Activated naive CD4-positive, alpha-beta T cell treated with anti-CD3 and anti-CD28 coated beads, Interleukin-2, amount 50 U/mL, for 72 hours (primary cell): ENCODE results near the gene SAMD1. TPM values are rescaled to one million over a fixed set of nuclear protein-coding genes. Genes with fewer than 3 reads are reported as not detected.
A peak's percentile ranks its signal among the peaks of the same experiment; 100 is the strongest.

ENCODE experiments used
- ATAC-seq, 2 donors: fragments of 150-1000 bp; cut with Tn5 transposase; 2 replicates each; pipeline ENCODE4 v1.10.0; 2021; ENCODE audit warnings: mild to moderate bottlenecking in 2 of 2, moderate library complexity in 2 of 2
- DNase-seq, 2 donors: peaks; one replicate each; pipeline ENCODE4 v3.0.0; 2021 to 2022; ENCODE audit warnings: low spot score in 2 of 2
- H3K27ac Mint-ChIP-seq, 2 donors: one replicate each; pipeline ENCODE4 v1.8.0; 2022; ENCODE audit warnings: mild to moderate bottlenecking in 2 of 2, mixed read lengths in 2 of 2
- H3K36me3 Mint-ChIP-seq, 2 donors: one replicate each; pipeline ENCODE4 v1.8.0; 2022; ENCODE audit warnings: mixed read lengths in 2 of 2
- H3K9me3 Mint-ChIP-seq, 2 donors: one replicate each; pipeline ENCODE4 v1.8.0; 2022; ENCODE audit warnings: mixed read lengths in 2 of 2
- total RNA-seq, 2 donors: library from RNA; stranded (reverse); gene quantifications; one replicate each; pipeline ENCODE4 v1.2.3, GENCODE V29; 2022

SAMD1 gene
- total RNA-seq: 100 to 1,000 TPM in 1 of 2 donors, 10 to 100 TPM in 1; 39.7 to 101 TPM

DNA sequence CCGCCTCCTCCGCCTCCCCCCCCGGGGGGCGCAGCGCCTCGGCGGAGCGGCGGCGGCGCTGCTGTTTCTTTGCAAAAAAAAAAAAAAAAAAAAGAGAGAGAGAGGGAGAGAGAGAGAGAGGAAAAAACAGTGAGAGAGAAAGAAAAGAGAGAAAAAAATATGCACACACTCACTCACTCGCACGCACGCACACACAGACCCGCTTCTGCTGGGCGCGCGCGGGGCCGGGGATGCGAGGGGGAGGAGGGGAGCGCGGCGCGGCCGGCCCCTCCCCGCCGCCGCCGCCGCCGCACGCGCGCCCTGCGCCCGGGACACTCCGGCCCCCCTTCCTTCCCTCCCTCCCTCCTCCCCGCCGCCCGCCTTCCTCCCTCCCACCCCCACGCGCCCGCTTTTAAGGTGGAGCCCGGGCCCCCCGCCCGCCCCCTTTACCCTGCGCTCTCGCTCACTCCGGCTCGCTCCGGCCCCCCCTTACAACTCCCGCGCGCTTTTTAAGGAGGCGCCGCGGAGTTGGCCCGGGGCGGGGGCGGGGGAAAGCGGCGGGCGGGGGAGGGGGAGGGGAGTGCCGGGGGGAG is at the start of gene SAMD1:
TSS of gene SAMD1 (minus strand) at position 243 of the 572 bp plus-strand sequence.
- Mint-ChIP-seq H3K27ac (peak within 1 kb of the TSS; percentile 63 to 99), H3K9me3 (peaks cover 3 to 7% of the 10 kb centered on the region in 2 donors), H3K36me3 (peaks cover 12 to 32% of the 10 kb centered on the region in 2 donors)
- peak; percentile 63 to 66 for DNase-seq
- peak; percentile 59 to 67 for ATAC-seq

DNA sequence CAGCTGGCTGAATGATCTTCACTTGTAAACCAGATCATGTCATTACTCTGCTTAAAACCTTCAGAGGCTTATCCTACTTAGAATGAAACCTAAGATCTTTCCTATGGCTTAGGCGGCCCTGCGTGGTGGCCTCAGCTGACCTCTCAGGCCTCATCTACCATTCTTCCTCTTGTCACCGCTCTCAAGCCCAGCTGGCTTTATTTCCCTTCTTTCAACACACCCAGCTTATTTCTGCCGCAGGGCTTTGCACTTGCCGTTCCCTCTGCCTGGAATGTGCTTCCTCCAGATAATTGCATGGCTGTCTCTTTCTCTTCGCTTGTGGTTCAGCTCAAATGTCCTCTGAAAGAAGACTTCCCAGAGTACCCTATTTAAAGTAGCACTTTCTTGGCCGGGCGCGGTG is 49.4 kb upstream of the SAMD1 start:
- ATAC-seq (no peak), DNase-seq (no peak)
- H3K9me3 Mint-ChIP-seq: no peaks in the 10 kb centered on the region
- H3K36me3 Mint-ChIP-seq: peaks cover 7 to 9% of the 10 kb centered on the region in 2 donors
- peak overlapping the region in 1 of 2 donors; percentile 38 for H3K27ac Mint-ChIP-seq

DNA sequence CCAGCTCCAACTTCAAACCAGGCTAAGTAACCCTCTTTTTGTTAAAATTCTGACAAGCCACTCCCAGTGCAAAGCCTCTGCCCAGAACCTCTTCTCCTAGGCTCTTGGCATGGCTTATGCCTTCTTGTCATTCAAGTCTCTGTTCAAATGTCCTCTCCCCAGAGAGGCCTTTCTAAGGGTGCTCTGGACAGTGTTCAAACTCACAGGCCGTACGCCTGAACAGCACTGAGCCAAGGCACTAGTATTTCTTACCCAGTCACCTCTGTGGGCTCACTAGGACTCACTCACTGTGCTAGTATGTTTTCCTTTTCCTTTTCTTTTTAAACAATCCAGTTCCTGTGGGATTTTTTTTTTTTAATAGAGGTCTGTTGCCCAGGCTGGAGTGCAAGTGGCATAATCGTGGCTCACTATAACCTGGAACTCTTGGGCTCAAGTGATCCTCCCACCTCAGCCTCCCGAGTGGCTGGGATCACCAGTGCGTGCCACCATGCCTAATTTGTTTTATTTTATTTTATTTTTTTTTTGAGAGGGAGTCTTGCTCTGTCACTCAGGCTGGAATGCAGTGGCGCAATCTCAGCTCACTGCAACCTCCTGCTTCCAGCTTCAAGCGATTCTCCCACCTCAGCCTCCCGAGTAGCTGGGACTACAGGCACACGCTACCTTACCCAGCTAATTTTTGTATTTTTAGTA is 48.2 kb upstream of the SAMD1 start:
- no peak for DNase-seq
- ATAC-seq: no peak
- Mint-ChIP-seq H3K9me3 (no peaks in the 10 kb centered on the region), H3K36me3 (peaks cover 16 to 17% of the 10 kb centered on the region in 2 donors), H3K27ac (peak overlapping the region; percentile 60 to 85)

- ATAC-seq (peak; percentile 84 to 86), DNase-seq (peak; percentile 97 to 100)
- no peaks in the 10 kb centered on the region for H3K9me3 Mint-ChIP-seq
- peaks cover 17 to 26% of the 10 kb centered on the region in 2 donors for H3K36me3 Mint-ChIP-seq
- H3K27ac Mint-ChIP-seq: peak within 1 kb of the TSS; percentile 91 to 95
Observed at GRCh38 chr19:14136509-14137281, 46.1 kb upstream of the SAMD1 start, which contains the start of gene ASF1B. TSS of gene ASF1B (minus strand) at chr19:14136589. CDS start at chr19:14136456, 133 bp downstream.

DNA sequence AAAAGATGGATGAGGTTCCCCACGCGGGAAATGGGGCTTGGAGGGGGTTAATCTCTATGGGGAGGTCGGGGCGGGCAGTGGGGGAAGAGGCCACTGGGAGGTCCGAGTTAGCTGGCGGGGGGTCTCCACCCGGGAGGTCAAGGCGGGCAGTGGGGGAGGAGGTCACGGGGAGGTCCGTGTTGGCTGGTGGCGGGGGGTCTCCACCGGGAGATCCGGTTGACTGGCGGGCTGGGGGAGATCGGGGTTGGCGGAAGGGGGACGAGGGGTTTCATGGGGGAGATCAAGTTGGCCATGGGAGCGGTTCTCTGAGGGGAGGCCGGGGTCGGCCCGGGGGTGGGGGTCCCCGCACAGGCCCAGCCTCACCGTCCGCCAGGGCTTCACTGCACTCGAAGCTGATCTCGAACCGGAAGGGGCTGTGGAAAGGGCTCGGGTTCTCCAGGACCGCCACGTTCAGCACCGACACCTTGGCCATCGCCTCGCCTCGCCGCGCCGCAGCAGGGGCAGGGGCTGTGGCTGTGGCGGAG is 45.5 kb upstream of the SAMD1 start:
- Mint-ChIP-seq H3K27ac (peak overlapping the region; percentile 91 to 95), H3K9me3 (no peaks in the 10 kb centered on the region), H3K36me3 (peaks cover 17 to 26% of the 10 kb centered on the region in 2 donors)
- no peak for ATAC-seq
- no peak for DNase-seq

DNA sequence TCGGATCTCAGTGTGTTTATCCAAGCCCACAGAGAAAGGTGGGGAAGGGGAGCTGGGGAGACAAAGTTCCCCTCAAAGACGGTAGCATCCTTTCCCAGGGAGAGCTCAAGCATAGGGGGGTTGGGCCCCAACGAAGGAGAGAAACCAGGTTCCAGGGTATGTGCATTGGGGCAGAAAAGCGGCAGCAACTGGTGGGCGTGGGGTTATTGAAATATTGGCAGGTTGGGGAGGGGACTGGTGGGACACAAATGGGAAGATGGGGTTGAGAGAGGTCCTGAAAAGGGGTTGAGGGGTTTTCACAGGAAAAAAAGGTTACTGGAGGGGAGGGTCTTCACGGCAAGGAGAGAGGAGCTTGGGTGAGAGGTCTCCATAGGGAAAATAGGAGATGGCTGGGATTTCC is 44.8 kb upstream of the SAMD1 start:
- no peak for DNase-seq
- ATAC-seq: no peak
- H3K27ac Mint-ChIP-seq: peak overlapping the region; percentile 91 to 95
- H3K36me3 Mint-ChIP-seq: peaks cover 17 to 26% of the 10 kb centered on the region in 2 donors
- H3K9me3 Mint-ChIP-seq: no peaks in the 10 kb centered on the region

DNA sequence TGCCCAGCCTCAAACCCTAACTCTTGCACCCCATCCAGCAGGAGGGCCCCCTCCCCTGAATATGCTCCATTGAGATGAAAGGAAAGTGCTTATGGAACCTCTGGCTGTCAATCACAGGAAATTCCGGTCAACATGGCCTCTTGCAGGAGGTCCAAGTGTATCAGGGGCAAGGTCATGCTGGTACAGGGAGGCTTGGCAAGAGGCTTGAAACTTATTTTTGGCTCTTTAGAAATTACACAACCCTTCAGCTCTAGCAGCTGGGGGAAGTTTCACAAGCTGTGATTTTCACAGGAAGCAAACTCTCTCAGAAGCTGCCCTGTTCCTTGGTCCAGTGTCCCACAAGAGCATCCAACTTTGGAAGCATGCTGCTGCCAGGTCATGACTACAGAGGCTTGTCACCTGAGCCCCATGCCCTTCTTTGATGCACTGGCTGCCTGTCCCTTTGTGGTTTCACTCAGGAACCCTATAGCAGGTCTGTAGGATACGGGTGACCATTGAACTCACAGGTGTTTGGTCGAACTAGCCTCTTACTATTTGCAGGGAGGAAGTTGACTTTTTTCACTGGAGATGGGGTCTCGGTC is 37.5 kb upstream of the SAMD1 start:
- no peak for ATAC-seq
- Mint-ChIP-seq H3K36me3 (peaks cover 7 to 17% of the 10 kb centered on the region in 2 donors), H3K9me3 (no peaks in the 10 kb centered on the region), H3K27ac (peak overlapping the region in 1 of 2 donors; percentile 75)
- no peak for DNase-seq

DNA sequence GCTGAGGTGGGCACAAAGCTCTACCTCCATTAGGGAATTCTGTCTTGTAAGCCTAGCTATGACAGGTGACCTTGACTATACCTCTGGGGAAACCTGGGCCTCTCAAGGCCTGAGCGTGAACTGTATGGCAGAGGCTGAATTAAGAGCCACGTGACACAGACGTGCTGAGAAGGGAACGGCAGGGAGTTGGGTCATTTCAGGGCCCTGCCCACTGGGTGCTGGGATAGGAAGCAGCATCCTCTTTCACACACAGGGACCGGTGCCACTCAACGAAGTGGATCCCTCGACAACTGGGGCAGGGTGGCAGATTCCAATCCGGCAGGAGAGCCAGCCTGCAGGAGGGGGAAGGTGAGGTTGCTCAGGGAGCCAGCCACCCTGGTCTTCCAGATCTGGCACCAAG is 36.6 kb upstream of the SAMD1 start:
- ATAC-seq: no peak
- peaks cover 0 to 17% of the 10 kb centered on the region in 2 donors for H3K36me3 Mint-ChIP-seq
- DNase-seq: no peak
- H3K27ac Mint-ChIP-seq: no peak overlapping the region
- H3K9me3 Mint-ChIP-seq: no peaks in the 10 kb centered on the region

DNA sequence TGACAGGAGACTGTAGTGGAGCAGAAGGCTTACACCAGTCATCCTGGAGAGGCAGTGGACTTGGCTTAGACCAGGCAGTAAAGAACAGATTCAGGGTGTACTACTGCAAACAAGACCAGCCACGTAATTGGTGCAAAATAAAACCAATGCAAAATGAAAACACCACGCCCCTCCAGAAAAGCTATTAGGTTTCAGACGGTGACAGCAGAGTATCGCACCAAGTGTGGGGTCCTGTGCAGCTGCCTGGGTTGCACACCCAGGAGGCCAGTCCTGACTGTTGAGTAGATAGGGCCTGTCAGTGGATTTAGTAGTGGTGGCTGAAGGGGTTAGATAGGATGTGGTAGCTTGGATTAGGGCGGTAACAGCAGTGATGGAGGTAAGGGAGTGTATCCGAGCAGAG is 32.4 kb upstream of the SAMD1 start:
- H3K27ac Mint-ChIP-seq: no peak overlapping the region
- no peaks in the 10 kb centered on the region for H3K9me3 Mint-ChIP-seq
- DNase-seq (no peak), ATAC-seq (no peak)
- H3K36me3 Mint-ChIP-seq: peaks cover 0 to 17% of the 10 kb centered on the region in 2 donors

GRCh38 chr19:14120497-14120780 is 29.9 kb upstream of the SAMD1 start:
- peaks cover 0 to 15% of the 10 kb centered on the region in 2 donors for H3K36me3 Mint-ChIP-seq
- no peak for DNase-seq
- no peak for ATAC-seq
- H3K27ac Mint-ChIP-seq: no peak overlapping the region
- H3K9me3 Mint-ChIP-seq: no peaks in the 10 kb centered on the region

- Mint-ChIP-seq H3K9me3 (no peaks in the 10 kb centered on the region), H3K27ac (no peak overlapping the region), H3K36me3 (peaks cover 0 to 12% of the 10 kb centered on the region in 2 donors)
- ATAC-seq: no peak
- DNase-seq: no peak
Observed at GRCh38 chr19:14119644-14120496, 29.3 kb upstream of the SAMD1 start.

GRCh38 chr19:14119146-14119545 is 28.6 kb upstream of the SAMD1 start:
- DNase-seq: no peak
- Mint-ChIP-seq H3K27ac (peak overlapping the region; percentile 85 to 97), H3K36me3 (peaks cover 0 to 5% of the 10 kb centered on the region in 2 donors), H3K9me3 (no peaks in the 10 kb centered on the region)
- ATAC-seq: no peak

DNA sequence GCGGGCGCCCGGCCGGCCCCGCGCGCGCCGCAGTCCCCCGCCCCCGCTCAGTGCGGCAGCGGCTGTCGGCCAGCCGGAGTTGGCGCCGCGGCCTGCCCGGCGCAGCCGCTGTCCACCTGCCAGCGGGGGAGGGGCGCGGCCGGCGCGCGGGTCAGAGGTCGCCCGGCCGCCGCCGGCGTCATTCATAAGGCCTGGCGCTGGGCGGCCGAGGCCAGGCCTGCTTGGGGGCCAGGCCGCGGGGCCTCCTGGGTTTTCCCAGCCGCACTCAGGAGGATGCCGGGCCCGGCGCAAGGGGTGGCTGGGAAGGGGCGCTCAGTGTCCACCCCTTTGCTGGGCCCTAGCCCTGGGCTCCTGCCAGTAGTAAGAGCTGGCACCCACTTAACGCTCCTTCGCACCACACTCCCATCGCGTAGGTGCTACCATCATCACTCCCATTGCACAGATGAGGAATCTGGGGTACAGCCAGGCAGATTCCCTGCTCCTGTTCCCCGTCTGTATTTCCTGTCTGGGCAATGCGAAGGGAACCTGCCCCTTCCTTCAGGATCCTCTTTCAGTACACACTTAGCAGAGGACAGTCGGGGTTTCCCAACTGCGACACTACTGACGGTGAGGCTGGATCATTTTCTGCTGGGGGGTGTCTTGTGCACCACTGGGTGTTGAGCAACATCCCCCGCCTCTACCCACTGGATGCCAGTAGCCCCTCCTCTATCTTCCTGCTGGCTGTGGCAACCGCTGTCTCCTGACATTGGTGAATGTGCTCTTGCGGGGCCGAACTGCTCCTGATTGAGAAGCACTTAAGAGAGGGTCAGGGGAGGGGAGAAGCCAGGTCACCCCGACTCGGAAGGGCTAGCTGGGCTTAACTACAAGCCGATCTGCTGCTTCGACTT is 27.9 kb upstream of the SAMD1 start:
- Mint-ChIP-seq H3K9me3 (no peaks in the 10 kb centered on the region), H3K36me3 (peaks cover 0 to 5% of the 10 kb centered on the region in 2 donors), H3K27ac (peak overlapping the region; percentile 85 to 97)
- ATAC-seq (no peak), DNase-seq (peak in 1 of 2 donors; percentile 64)

DNA sequence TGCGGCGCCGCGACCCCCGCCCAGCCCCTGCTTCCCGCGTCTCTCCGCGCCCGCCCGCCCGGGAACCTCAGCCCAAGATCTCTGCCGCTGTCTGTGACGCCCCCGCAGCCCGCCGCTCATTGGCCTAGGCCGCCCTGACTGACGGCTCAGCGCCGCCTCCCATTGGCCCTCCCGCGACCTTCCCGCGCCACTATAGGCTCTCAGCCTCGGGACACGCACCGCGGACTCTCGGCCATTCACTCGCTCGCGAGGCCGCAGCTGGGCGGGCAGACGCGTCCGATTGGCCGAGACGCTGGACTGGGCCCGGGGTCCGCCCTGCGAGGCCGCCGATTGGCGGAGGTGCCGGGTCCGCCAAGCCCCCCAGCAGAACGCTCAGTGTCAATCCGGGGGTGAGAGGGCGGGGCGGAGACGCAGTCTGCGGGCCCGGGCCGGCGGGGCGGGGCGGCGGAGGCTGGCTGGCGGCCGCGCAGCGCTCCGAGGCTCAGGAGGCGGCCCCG is 27.2 kb upstream of the SAMD1 start, which contains the start of gene PRKACA:
TSS of gene PRKACA (minus strand) at position 95 of the 497 bp plus-strand sequence. CDS start 215 bp downstream, outside the sequence.
- Mint-ChIP-seq H3K36me3 (peaks cover 0 to 5% of the 10 kb centered on the region in 2 donors), H3K27ac (peak within 1 kb of the TSS; percentile 85 to 97), H3K9me3 (no peaks in the 10 kb centered on the region)
- ATAC-seq (peak; percentile 93 to 94), DNase-seq (peak; percentile 98 to 100)
